Esophagus squamous epithelium (tissue), 4 donors: ENCODE data around the gene ODAD4.

Source experiments
- CTCF ChIP-seq, 6 experiments: fragments of 450-650 bp in 4 of 6; fragments of 200-600 bp in 2 of 6; sonication (generic) in 2 of 6; IDR thresholded peaks; one replicate each; pipeline ENCODE4 v1.5.1; 2016 to 2019; ENCODE audit warnings: antibody characterized with exemption in 6 of 6, mild to moderate bottlenecking in 4 of 6, moderate library complexity in 4 of 6
- POLR2A ChIP-seq, 4 donors: fragments of 450-650 bp; IDR thresholded peaks; one replicate each; pipeline ENCODE4 v1.6.1; 2017; ENCODE audit warnings: antibody characterized with exemption in 4 of 4, mild to moderate bottlenecking in 4 of 4, moderate library complexity in 3 of 4

DNA sequence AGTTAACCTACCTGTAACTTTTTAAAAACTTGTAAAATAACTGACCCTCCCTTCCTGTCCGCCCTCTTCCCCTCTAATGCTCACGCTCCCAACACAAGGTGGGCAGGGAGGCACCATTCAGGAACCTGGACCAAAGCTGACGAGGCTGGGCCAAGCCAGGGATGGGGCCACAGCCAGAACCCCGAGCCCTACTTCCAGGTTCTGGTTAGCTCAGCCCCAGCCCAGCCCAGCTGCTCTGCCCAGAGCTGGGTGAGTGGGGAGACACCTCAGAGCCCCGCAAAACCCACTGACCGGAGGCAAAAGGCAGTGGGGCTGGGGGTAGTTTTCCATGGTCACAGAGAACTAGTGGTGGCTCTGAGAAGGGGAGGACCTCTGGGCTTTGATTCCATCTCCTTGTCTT, 43.6 kb downstream of the ODAD4 start:
- TF ChIP-seq CTCF (IDR thresholded peaks at IDR 0.05) = no peak
- no peak for TF ChIP-seq POLR2A (IDR thresholded peaks at IDR 0.05)
